ENCODE results near the gene AKTIP. TPM values are rescaled to one million over a fixed set of nuclear protein-coding genes. Genes with fewer than 3 reads are reported as not detected.

AKTIP gene
- total RNA-seq, 3 donors from 2014 or later, result 28.1 to 54.4 (median 37.6) TPM

DNA sequence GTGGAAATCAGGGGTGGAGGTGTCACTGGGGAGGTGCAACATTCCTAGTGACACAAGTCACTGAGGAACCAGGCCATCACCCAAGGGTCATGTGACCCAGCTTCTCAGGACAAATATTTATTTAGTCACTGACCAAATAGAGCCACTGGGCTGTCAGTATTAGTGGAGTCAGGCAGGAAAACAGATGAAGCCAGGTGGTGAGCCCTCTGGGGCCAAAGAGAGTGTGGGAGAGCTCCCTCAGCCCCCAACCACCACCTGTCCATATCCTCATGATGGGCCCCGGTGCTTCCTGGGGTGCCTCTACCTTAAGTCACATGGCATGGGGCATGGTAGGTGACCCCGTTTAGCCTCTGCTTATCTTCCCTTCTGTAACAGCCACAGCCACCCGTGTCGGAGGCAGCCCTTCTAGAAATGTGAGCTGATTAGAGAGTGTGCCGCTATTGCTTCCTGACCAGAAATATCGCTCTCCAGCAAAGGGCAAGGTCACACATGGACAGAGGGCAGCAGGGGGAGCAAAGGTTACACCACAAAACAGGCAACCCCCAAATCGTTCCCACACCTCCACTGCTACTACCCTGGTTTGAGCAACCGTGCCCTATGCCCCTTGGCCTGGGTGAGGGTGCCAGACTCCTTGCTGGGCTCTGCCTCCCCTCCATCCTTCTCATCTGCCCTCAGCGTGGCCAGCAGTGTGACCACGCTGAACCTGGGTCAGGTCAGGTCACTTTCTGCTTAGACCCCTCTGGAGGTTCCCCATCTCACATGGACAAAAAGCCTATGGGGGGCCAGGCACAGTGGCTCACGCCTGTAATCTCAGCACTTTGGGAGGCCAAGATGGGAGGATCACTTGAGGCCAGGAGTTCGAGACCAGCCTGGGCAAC is 8.6 kb upstream of the AKTIP start:
- no peaks in the 10 kb centered on the region for H3K9me3 ChIP-seq
- TF ChIP-seq, protein P1, sequence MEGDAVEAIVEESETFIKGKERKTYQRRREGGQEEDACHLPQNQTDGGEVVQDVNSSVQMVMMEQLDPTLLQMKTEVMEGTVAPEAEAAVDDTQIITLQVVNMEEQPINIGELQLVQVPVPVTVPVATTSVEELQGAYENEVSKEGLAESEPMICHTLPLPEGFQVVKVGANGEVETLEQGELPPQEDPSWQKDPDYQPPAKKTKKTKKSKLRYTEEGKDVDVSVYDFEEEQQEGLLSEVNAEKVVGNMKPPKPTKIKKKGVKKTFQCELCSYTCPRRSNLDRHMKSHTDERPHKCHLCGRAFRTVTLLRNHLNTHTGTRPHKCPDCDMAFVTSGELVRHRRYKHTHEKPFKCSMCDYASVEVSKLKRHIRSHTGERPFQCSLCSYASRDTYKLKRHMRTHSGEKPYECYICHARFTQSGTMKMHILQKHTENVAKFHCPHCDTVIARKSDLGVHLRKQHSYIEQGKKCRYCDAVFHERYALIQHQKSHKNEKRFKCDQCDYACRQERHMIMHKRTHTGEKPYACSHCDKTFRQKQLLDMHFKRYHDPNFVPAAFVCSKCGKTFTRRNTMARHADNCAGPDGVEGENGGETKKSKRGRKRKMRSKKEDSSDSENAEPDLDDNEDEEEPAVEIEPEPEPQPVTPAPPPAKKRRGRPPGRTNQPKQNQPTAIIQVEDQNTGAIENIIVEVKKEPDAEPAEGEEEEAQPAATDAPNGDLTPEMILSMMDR (IDR thresholded peaks at IDR 0.05), result no peak
- peaks cover 4% of the 10 kb centered on the region for H3K4me1 ChIP-seq (ENCODE audit: low read depth)
- DNase-seq (no peak), ATAC-seq (peak; percentile 40)
- H3K4me3 ChIP-seq, result no peak overlapping the region
- intact Hi-C loops (cut with DNase I, micrococcal nuclease), result no loop called here
- H3K36me3 ChIP-seq (ENCODE audit: low read depth), result no peaks in the 10 kb centered on the region

DNA sequence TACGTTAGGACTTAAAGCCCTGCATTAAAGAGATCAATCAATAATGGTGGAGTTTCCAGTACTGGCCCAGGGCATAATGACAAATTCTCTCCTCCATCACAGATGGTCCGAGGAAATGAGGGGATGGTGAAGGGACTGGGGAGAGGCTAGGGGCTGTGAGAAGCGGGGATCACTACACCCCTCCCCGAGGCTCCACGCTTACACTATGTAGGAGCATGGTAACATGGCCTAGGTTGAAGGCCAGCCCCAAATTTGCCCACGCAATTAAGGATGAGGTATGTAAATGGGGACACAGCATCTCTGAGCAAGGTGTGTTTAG is 8.0 kb upstream of the AKTIP start:
- no peaks in the 10 kb centered on the region for H3K9me3 ChIP-seq
- no peaks in the 10 kb centered on the region for H3K36me3 ChIP-seq (ENCODE audit: low read depth)
- TF ChIP-seq, protein P1 (IDR thresholded peaks at IDR 0.05), result no peak
- no peak for ATAC-seq
- no peak overlapping the region for H3K4me3 ChIP-seq
- peaks cover 4% of the 10 kb centered on the region for H3K4me1 ChIP-seq (ENCODE audit: low read depth)
- intact Hi-C loops (cut with DNase I, micrococcal nuclease), result no loop called here
- DNase-seq, result no peak

DNA sequence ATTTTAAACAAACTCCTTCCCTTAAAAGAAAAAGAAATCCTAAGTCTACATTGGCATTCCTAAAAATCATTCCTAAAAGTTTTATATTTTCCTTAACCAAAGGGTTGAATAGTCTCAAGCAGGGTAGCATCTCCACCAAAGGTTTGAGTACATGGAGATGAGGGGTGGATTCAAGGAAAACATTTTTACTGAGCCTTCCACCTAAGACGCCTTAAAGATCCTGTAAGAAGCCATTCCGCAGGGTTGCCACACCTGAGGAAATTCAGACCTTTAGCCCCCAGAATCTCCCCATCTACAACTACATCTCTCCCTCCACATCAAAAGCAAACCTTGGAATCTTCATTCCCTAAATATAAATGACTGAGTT is 7.7 kb upstream of the AKTIP start:
- H3K4me1 ChIP-seq (ENCODE audit: low read depth), result peaks cover 4% of the 10 kb centered on the region
- no peaks in the 10 kb centered on the region for H3K9me3 ChIP-seq
- H3K4me3 ChIP-seq, result no peak overlapping the region
- DNase-seq (no peak), ATAC-seq (no peak)
- H3K36me3 ChIP-seq (ENCODE audit: low read depth), result no peaks in the 10 kb centered on the region
- intact Hi-C loops (cut with DNase I, micrococcal nuclease), result no loop called here
- TF ChIP-seq, protein P1 (IDR thresholded peaks at IDR 0.05), result no peak

DNA sequence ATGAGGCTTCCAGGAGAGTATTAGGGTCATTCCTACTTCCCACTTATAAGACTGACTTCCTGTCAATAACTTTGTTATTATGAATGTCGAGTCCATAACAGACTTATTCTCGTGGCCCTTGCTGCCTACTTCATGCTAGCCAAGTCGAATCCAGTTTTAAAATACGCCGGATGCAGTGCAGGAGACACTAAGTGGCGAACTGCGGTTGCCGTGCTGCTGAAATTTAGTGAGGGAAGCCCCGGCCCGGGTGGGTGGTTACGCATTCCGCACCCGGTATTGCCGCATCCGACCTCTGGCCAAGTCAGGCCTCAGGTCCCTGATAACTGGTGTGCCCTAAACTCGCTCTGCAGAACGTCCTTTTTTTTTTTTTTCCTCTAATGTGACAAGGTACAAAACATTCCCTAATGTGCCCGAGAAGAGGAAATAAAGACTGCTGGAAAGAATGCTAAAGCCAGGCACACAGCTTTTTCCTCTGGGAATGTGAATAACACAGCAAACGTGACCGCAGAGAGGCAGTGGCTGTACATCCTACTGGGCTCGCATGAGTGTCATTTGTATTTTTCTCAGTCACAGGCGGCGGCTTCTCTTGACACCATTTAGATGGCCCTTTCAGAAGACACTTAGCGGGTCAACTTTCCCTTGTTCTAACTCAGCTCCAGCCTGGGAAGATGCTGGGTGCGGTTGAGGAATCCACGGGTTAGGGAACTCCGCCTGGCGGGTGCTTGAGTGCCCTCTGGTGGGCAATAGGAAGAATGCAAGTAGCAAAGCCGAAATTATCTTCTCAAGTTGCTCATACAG is 7.1 kb upstream of the AKTIP start:
- H3K36me3 ChIP-seq (ENCODE audit: low read depth), result no peaks in the 10 kb centered on the region
- intact Hi-C loops (cut with DNase I, micrococcal nuclease), result no loop called here
- DNase-seq, result peak; percentile 61 to 69 (median 62)
- peaks cover 4% of the 10 kb centered on the region for H3K4me1 ChIP-seq (ENCODE audit: low read depth)
- H3K4me3 ChIP-seq, result no peak overlapping the region
- no peaks in the 10 kb centered on the region for H3K9me3 ChIP-seq
- TF ChIP-seq, protein P1 (IDR thresholded peaks at IDR 0.05), result peak; percentile 87
- ATAC-seq, result peak; percentile 92

DNA sequence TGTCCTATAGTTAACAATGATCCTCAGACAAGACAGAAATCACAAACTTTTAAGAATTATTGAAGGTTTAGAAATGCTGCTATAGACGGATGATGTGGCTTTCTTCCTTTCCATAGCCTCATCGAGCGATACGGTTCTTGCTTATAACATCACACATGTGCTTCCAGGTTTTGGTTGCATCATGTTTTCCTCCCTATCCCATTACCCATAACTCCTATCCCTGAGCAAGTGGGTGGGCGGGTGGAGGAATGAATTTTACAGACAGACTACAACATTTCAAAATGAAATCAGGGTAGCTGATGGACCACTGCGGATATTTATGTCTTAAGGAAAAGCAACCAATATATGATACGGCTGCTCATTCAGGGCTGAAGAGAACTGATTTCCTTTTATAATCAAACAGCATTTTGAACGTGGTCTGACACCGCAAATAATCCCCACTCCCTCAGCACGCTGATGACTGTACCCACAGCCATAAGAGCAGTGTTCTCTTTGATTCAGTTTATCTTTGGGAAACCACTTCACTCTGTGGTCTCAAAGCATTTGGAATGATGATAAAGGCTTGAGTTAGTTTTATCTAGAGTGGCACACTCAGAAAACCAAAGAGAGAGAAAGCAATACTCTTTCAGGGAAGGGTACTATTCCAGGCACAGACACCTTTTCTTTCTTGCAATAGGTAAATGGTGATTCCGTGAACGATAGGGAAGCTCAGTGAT is 4.6 kb upstream of the AKTIP start:
- TF ChIP-seq, protein P1 (IDR thresholded peaks at IDR 0.05), result no peak
- DNase-seq, result no peak
- no peak for ATAC-seq
- intact Hi-C loops (cut with DNase I, micrococcal nuclease), result no loop called here
- Histone ChIP-seq H3K4me3 (no peak overlapping the region), H3K9me3 (no peaks in the 10 kb centered on the region), H3K36me3 (ENCODE audit: low read depth) (no peaks in the 10 kb centered on the region), H3K4me1 (ENCODE audit: low read depth) (peaks cover 4% of the 10 kb centered on the region)
